Left colon (tissue), 2 donors: Measurements from ENCODE around the gene CD164L2. TPM values are rescaled to one million over a fixed set of nuclear protein-coding genes. Genes with fewer than 3 reads are reported as not detected.
A peak's percentile ranks its signal among the peaks of the same experiment; 100 is the strongest.
"Not testable (repeated sequence)": the region's sequence is repeated elsewhere in the genome, so short reads cannot be mapped to it uniquely, and the experiment has no call there.

Source experiments
- ATAC-seq: fragments of 200-7000 bp; cut with Tn5 transposase; one replicate; pipeline ENCODE4 v1.9.1; 2020; ENCODE audit warnings: mild to moderate bottlenecking, moderate library complexity
- DNase-seq, 2 donors: peaks; one replicate each; pipeline ENCODE4 v3.0.0-alpha.2; 2020
- intact Hi-C, 2 donors: fragments of 100-400 bp; cut with DNase I in 1 of 2; cut with micrococcal nuclease in 1 of 2; formaldehyde crosslinking; loops; one replicate each; pipeline versions ENCODE4 v1.11.2 to v1.14.0; 2022; cut with DNase I, micrococcal nuclease
- total RNA-seq, 2 donors: library from RNA; stranded (reverse); fragmentation: NEBNext Ultra II Directional; extraction: Animal tissue kit (Norgen Biotek cat#: 25700); gene quantifications; one replicate each; pipeline ENCODE4 v1.2.1, GENCODE V29; 2021
- donor health status: DM: no; HTN: no; CAD: no.
- donor health status: DM: yes; HTN: yes; CAD: no.

Gene CD164L2
- total RNA-seq, 2 donors from 2014 or later: 0.47 to 2.0 TPM

DNA sequence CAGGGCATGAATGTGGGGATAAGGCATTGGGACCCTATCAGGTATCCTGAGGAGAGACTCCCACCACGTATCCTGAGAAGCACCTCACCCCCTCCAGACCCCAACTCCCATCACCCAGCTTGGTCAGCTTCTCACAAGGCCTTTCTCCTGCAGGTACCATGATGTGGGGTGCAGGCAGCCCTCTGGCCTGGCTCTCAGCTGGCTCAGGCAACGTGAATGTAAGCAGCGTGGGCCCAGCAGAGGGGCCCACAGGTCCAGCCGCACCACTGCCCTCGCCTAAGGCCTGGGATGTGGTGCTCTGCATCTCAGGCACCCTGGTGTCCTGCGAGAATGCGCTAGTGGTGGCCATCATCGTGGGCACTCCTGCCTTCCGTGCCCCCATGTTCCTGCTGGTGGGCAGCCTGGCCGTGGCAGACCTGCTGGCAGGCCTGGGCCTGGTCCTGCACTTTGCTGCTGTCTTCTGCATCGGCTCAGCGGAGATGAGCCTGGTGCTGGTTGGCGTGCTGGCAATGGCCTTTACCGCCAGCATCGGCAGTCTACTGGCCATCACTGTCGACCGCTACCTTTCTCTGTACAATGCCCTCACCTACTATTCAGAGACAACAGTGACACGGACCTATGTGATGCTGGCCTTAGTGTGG, 10.6 kb upstream of the CD164L2 start:
- intact Hi-C loops: loop anchor here (5.0 to 10.0 kb wide), 3 partner anchors 91 to 214 kb away; partner anchors contain the start of gene AHDC1 (in 1 of the 2)
- ATAC-seq: no peak
- DNase-seq: no peak

DNA sequence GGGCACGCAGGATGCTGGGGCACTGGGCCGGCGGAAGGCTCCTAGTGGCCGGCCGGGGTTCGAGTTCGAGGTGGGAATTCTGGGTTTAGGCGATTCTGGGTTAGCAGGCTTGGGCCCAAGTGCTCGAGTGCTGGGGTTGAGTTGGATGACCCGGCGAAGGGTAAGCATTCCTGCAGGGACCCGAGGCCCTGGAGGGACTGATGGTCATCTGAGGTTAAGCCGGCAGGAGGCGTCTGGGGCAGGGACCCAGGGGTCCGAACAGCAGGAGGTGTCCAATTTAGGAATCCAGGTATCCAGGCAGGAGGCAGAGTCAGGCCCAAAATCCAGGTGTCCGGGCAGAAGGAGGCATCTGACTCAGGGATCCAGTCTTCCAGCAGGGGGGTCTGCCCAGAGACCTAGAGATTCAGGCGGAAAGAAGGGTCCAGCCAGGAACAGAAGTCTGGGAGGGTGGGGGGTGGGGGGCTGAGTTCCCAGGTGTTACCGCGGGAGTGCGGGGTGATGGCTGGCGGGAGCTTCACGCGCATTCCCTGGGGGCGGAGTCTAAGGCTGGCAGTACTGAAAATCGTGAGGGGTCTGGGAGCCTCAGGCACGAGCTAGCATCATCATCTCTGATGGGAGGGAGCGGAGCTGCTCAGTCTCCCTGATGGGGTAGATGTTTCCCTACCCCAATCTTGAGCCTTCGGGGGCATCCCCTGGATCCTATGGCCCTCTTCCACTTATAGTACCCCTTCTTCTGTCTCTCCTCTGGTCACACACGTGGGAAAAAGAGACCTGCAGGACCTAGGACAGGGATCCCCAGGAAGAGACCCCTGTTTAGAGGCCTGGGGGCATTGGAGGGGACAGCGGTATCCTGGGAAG, 9.9 kb upstream of the CD164L2 start:
- DNase-seq: no peak
- intact Hi-C loops: loop anchor here (5.0 to 10.0 kb wide), 3 partner anchors 91 to 214 kb away; partner anchors contain the start of gene AHDC1 (in 1 of the 2)
- ATAC-seq: no peak

- ATAC-seq (peak; percentile 92), DNase-seq (peak; percentile 89 to 94)
- intact Hi-C loops: loop anchor here (5.0 to 10.0 kb wide), 3 partner anchors 90 to 215 kb away; partner anchors contain the start of gene AHDC1 (in 1 of the 2)
Measured at GRCh38 chr1:27392096-27392777, 9.1 kb upstream of the CD164L2 start, which contains the start of gene GPR3. Gene GPR3, plus strand, starts transcription at chr1:27392622. Its CDS starts 1,177 bp downstream, at chr1:27393799.

DNA sequence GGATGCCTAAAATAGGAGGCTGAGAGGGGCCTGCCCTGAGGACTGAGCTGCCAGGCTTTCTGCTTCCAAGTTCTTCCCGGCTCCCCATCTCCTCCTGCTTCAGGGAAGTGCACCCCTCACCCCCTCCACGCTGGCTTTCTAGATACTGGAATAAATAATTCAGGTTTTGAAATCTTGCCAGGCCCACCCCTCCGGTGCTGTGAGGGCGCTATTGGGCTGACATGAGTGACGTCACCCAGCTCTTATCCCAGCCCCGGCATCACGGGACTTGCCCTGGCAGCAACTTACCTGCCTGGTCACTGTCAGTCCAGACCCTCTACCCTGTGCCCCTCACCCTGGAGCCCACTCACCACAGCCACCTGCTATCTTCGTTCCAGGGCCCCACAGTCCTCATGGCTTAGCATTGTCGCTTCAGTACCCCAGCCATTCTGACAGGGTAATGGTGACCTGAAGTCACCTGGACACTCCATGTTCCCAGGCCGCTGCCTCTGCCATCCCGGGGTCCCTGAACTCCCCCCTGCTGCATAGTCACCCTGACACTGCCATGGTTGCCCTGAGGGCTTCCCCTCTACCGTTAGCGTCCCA, 8.5 kb upstream of the CD164L2 start:
- intact Hi-C loops: loop anchor here (5.0 to 10.0 kb wide), 3 partner anchors 89 to 216 kb away; partner anchors contain the start of gene AHDC1 (in 1 of the 2)
- DNase-seq: peak; percentile 40 to 64
- peak; percentile 31 for ATAC-seq

DNA sequence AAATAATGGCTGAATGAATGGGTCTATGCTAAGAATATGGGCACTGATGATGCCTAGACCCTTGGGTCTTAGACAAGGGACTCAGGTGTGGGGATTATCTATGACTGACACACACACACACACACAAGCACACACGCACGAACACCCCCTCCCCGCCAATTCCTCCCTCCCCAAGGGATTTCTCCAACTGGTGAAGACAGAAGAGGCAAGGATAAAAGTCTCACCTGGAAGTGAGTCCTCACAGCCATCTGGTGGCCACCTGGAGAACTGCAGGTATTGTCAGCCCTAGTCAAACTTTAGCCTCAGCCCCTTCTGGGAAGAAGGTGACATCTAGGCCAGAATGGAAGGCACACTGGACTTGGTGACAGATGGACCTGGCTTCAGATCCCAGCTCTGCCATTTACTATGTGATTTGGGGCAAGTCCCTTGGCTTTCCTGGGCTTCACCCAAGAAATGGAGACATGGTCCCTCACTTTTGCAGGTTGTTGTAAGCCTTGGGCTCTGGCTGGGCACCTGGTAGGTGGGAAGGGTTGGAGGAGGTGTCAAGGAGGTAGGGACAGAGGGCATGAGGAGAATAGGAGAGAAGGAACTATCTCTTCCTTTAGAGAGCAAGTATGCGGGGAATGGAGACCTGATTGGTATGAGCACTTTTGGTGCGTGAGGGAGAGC, 5.3 kb upstream of the CD164L2 start:
- DNase-seq (peak; percentile 67 to 86), ATAC-seq (peak; percentile 37)
- intact Hi-C loops: loop anchor here in 1 of 2 donors (5.0 to 10.0 kb wide), 2 partner anchors 54 to 86 kb away; no protein-coding TSS in a partner anchor

DNA sequence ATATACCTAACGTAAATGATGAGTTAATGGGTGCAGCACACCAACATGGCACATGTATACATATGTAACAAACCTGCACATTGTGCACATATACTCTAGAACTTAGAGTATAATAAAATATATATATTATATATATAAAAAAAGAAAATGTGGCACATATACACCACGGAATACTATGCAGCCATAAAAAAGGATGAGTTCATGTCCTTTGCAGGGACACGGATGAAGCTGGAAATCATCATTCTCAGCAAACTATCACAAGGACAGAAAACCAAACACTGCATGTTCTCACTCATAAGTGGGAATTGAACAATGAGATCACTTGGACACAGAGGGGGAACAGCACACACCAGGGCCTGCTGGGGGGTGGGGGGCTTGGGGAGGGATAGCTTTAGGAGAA, 1.7 kb upstream of the CD164L2 start:
- not testable (repeated sequence) for ATAC-seq, DNase-seq
- intact Hi-C loops: loop anchor here in 1 of 2 donors (5.0 to 10.0 kb wide), 2 partner anchors 50 to 82 kb away; no protein-coding TSS in a partner anchor

GRCh38 chr1:27383661-27384060, 528 bp upstream of the CD164L2 start:
- intact Hi-C loops: loop anchor here in 1 of 2 donors (10.0 kb wide), 1 partner anchor 49 kb away; no protein-coding TSS in a partner anchor
- no peak for ATAC-seq
- DNase-seq: no peak

DNA sequence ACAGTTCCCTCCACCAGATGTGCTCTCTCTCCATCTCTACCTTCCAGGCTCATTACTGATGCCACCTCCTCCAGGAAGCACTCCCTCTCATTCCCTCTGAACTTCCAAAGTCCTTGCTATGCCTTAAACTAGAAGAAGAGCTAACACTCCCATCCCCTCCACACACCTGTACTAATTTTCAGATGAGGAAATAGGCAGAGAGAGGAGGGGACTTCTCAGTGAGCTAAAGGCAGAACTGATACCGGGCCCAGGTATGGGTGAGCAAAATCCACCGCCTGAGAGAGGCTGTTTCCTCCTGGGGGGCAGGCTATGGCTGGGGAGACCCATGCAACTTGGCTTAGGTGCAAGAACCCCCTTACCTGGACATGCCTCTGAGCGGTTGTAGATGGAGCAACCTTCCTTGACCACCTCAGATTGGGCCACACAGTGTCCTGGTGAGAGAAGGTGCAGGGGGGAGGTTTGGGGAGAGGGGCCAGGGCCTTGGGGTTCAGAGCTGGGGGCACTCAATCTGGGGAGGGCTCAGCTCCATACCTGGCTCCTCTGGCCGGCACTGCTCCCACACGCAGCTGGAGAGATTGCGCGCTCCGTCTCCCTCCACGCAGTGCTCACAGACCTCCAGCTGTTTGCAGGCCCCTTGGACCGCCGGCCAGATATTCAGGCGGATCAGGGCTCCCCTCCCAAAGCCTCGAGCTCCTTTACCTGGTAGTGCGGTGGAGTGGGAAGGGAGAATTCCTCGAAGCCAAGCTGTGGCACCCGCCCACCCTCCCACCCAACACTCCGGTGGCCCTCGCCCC, 967 bp downstream of the CD164L2 start:
- no peak for DNase-seq
- ATAC-seq: no peak
- intact Hi-C loops: loop anchor here in 1 of 2 donors (10.0 kb wide), 1 partner anchor 47 kb away; no protein-coding TSS in a partner anchor

DNA sequence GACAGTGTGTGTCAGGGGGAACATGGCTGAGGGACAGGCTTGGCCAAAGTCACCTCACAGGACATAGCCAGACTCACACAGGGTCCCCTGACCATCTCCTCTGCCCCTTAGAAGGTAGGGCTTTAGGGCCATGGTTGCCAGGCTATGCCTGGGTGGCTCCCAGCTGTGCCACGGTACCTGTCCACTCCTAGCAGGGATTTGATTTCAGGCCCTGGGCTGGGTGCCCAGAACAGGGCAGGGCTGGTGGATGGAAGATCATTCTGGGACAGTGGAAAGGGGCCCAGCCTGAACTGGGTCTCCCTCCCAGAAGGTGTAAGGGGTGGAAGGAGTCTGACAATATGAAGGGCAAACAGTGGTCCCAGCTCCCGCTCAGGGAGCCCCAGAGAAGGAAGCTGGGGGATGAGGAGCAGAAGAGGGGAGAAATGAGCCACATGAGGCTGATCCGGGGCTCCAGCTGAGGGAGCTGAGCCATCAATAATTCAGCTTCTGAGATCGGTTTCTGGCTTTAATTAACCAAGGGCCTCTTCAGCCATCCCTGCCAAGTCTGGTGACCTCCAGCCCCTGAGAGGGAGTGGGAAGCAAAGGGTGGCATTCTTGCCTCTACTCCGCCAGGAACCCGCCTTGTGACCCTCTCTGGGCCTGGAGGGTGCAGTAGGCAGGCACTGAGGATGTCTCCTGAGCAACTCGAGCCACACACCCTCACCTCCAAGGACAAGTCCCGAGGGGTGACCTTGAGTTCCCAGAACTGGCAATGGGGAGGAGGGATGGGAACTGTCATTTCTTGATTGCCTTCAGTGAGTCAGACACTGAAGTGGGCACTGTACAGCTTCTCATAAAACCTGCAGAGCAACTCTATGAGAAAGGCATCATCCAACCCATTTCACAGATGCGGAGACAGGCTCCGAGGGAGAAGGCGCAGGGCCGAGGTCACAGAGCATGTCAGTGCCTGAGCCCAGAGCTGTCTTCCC, 2.1 kb downstream of the CD164L2 start:
- intact Hi-C loops: loop anchor here in 1 of 2 donors (10.0 kb wide), 1 partner anchor 46 kb away; no protein-coding TSS in a partner anchor
- peak; percentile 14 for ATAC-seq

DNA sequence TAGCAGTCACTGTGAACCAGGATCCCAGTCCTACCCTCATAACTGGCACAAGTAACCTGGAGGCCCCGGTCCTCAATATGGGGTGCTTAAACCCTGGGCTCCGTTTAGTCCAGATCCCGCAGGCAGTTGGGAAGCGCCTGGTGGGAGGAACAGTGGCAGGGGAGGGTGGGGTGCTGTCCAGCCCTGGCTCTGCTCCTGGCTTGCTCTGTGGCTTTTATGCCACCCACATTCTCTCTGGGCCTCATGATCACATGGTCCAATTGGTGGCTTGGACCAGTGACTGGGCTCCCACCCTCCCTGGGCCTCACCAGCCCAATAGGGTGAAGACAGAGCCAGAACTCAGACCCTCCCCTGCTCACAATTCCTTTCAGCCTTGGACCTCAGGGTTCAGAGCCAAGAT, 2.9 kb downstream of the CD164L2 start:
- ATAC-seq (no peak), DNase-seq (no peak)
- intact Hi-C loops: loop anchor here in 1 of 2 donors (10.0 kb wide), 1 partner anchor 45 kb away; no protein-coding TSS in a partner anchor

More for the DNA sequence above, 2.1 kb downstream of the CD164L2 start:
- no peak for DNase-seq

GRCh38 chr1:27379564-27380122, 3.5 kb downstream of the CD164L2 start:
- DNase-seq (no peak), ATAC-seq (no peak)
- intact Hi-C loops: loop anchor here in 1 of 2 donors (10.0 kb wide), 1 partner anchor 45 kb away; no protein-coding TSS in a partner anchor

GRCh38 chr1:27377760-27378495, 5.2 kb downstream of the CD164L2 start:
- no peak for DNase-seq
- intact Hi-C loops: no loop called here

GRCh38 chr1:27374362-27375086, 8.6 kb downstream of the CD164L2 start, which contains the start of gene FCN3:
Gene FCN3, minus strand, starts transcription at chr1:27374824. Its CDS starts 6 bp downstream, at chr1:27374818.
- ATAC-seq (no peak), DNase-seq (no peak)
- intact Hi-C loops: no loop called here

More at GRCh38 chr1:27377760-27378495, 5.2 kb downstream of the CD164L2 start:
- ATAC-seq: no peak
